Measurements from ENCODE around the gene TNS1. TPM values are rescaled to one million over a fixed set of nuclear protein-coding genes. Genes with fewer than 3 reads are reported as not detected.

The TNS1 gene
- total and polyA plus RNA-seq, 10 of the 15 experiments (the other 5 are each of a cell fraction or from before 2014, with no cell fraction given) = 0.05 to 0.44 TPM; not detected in 8

- ChIA-PET SMC1A (ENCODE audit: uncharacterized antibody, unreplicated experiment) (no interaction called here), CTCF (no interaction called here), RAD21 (ENCODE audit: unreplicated experiment) (no interaction called here), POLR2A (no interaction called here)
- Histone ChIP-seq H3K36me3 (ENCODE audit: control insufficient read depth in 2 of 2, insufficient read depth in 2 of 2, low read length in 1 of 2) (no peaks in the 10 kb centered on the region), H3K9ac (ENCODE audit: control insufficient read depth, insufficient read depth, low read length) (no peak overlapping the region), H3K4me2 (ENCODE audit: control insufficient read depth, insufficient read depth) (no peak overlapping the region), H3K9me3 (replicated peaks; ENCODE audit: control insufficient read depth, insufficient read depth, low read length) (no peaks in the 10 kb centered on the region), H4K20me1 (ENCODE audit: control insufficient read depth, insufficient read depth) (no peaks in the 10 kb centered on the region), H2AFZ (ENCODE audit: control insufficient read depth, low read depth, low read length) (no peak overlapping the region), H3K27ac (ENCODE audit: control insufficient read depth, insufficient read depth) (no peak overlapping the region), H3K27me3 (replicated peaks in 1 of 2; ENCODE audit: control insufficient read depth in 2 of 2, insufficient read depth in 2 of 2, low read length in 1 of 2) (peaks cover 4% of the 10 kb centered on the region in 2 experiments; a peak in 3 of 4 replicates), H3K4me1 (ENCODE audit: control insufficient read depth, insufficient read depth, low read length) (no peaks in the 10 kb centered on the region), H3K4me3 (no peak overlapping the region), H3K79me2 (ENCODE audit: control insufficient read depth, insufficient read depth, low read length) (no peaks in the 10 kb centered on the region)
- no peak for FAIRE-seq
- ATAC-seq = no peak
- intact Hi-C loops (cut with micrococcal nuclease; ENCODE audit: unreplicated experiment) (no loop called here), in situ Hi-C loops (cut with MboI) (no loop called here)
- BruUV-seq (replicated peaks) = no TSS peak
- TF ChIP-seq CEBPB (IDR thresholded peaks at IDR 0.05; ENCODE audit: borderline replicate concordance in 1 of 2, low read depth in 2 of 2, low read length in 2 of 2) = no peak
- TF ChIP-seq LARP7 (IDR thresholded peaks at IDR 0.05) = no peak
- no peak for TF ChIP-seq ELK1 (IDR thresholded peaks at IDR 0.05; ENCODE audit: low read depth, low read length)
- no peak for TF ChIP-seq PML (IDR thresholded peaks at IDR 0.05; ENCODE audit: low read length)
- no peak for TF ChIP-seq CBX5 (IDR thresholded peaks at IDR 0.05; ENCODE audit: low read depth)
- no peak for TF ChIP-seq POU2F2 (IDR thresholded peaks at IDR 0.05; ENCODE audit: borderline replicate concordance, low read depth, low read length)
- WGBS (ENCODE audit: insufficient coverage, insufficient replicate concordance, low lambda C conversion rate, missing lambda C conversion rate) = 33% methylated on average over 7 of the region's 7 CpGs
- no peak for DNase-seq (ENCODE audit: low read depth, low spot score)
These were observed 50.4 kb downstream of the TNS1 start for GRCh38 chr2:217952409-217952808.

GRCh38 chr2:217951521-217952247, 51.1 kb downstream of the TNS1 start:
- no peaks in the 10 kb centered on the region for H3K4me1 ChIP-seq (ENCODE audit: control insufficient read depth, insufficient read depth, low read length)
- no peak overlapping the region for H3K9ac ChIP-seq (ENCODE audit: control insufficient read depth, insufficient read depth, low read length)
- WGBS (ENCODE audit: insufficient coverage, insufficient replicate concordance, low lambda C conversion rate, missing lambda C conversion rate) = 15% methylated on average over 10 of the region's 11 CpGs
- no peak overlapping the region for H3K27ac ChIP-seq (ENCODE audit: control insufficient read depth, insufficient read depth)
- H3K4me3 ChIP-seq = no peak overlapping the region
- SMC1A ChIA-PET (ENCODE audit: uncharacterized antibody, unreplicated experiment) = no interaction called here
- intact Hi-C loops (cut with micrococcal nuclease; ENCODE audit: unreplicated experiment) = no loop called here
- no peaks in the 10 kb centered on the region for H3K36me3 ChIP-seq (ENCODE audit: control insufficient read depth in 2 of 2, insufficient read depth in 2 of 2, low read length in 1 of 2)
- peaks cover 4% of the 10 kb centered on the region in 2 experiments; a peak in 3 of 4 replicates for H3K27me3 ChIP-seq (replicated peaks in 1 of 2; ENCODE audit: control insufficient read depth in 2 of 2, insufficient read depth in 2 of 2, low read length in 1 of 2)
- no peak overlapping the region for H2AFZ ChIP-seq (ENCODE audit: control insufficient read depth, low read depth, low read length)
- no TSS peak for BruUV-seq (replicated peaks)
- TF ChIP-seq CEBPZ (IDR thresholded peaks at IDR 0.05; ENCODE audit: low read depth, low read length) (no peak), ATF7 (IDR thresholded peaks at IDR 0.05; ENCODE audit: low read depth) (no peak)
- RAD21 ChIA-PET (ENCODE audit: unreplicated experiment) = no interaction called here
- H4K20me1 ChIP-seq (ENCODE audit: control insufficient read depth, insufficient read depth) = no peaks in the 10 kb centered on the region
- ATAC-seq (no peak), FAIRE-seq (no peak), DNase-seq (ENCODE audit: low read depth, low spot score) (no peak)
- H3K4me2 ChIP-seq (ENCODE audit: control insufficient read depth, insufficient read depth) = no peak overlapping the region
- no peaks in the 10 kb centered on the region for H3K79me2 ChIP-seq (ENCODE audit: control insufficient read depth, insufficient read depth, low read length)
- POLR2A ChIA-PET = no interaction called here
- H3K9me3 ChIP-seq (replicated peaks; ENCODE audit: control insufficient read depth, insufficient read depth, low read length) = no peaks in the 10 kb centered on the region
- in situ Hi-C loops (cut with MboI) = no loop called here
- CTCF ChIA-PET = no interaction called here
